ENCODE results near the gene QKI. TPM values are rescaled to one million over a fixed set of nuclear protein-coding genes. Genes with fewer than 3 reads are reported as not detected.
A peak's percentile ranks its signal among the peaks of the same experiment; 100 is the strongest.

QKI gene
- total RNA-seq: 95.0 and 140 TPM in 2 replicates

- DNase-seq (ENCODE audit: low read depth): no peak
- no peak for TF ChIP-seq CTCF (conservative IDR thresholded peaks at IDR 0.05; ENCODE audit: low read depth, low read length)
- H3K4me3 ChIP-seq (ENCODE audit: low read depth, low read length): peak within 1 kb of the TSS; percentile 86
Observed at GRCh38 chr6:163414117-163414945, at the start of gene QKI. TSS of gene QKI (plus strand) at chr6:163414718. CDS start at chr6:163415194, 476 bp downstream.

GRCh38 chr6:163366288-163366687, 48.2 kb upstream of the QKI start:
- DNase-seq (ENCODE audit: low read depth): no peak
- H3K4me3 ChIP-seq (ENCODE audit: low read depth, low read length): no peak overlapping the region
- TF ChIP-seq CTCF (conservative IDR thresholded peaks at IDR 0.05; ENCODE audit: low read depth, low read length): no peak

GRCh38 chr6:163367497-163368183, 46.9 kb upstream of the QKI start:
- DNase-seq (ENCODE audit: low read depth): no peak

GRCh38 chr6:163369141-163369540, 45.4 kb upstream of the QKI start:
- no peak for TF ChIP-seq CTCF (conservative IDR thresholded peaks at IDR 0.05; ENCODE audit: low read depth, low read length)
- no peak overlapping the region for H3K4me3 ChIP-seq (ENCODE audit: low read depth, low read length)
- DNase-seq (ENCODE audit: low read depth): no peak

More at GRCh38 chr6:163367497-163368183, 46.9 kb upstream of the QKI start:
- H3K4me3 ChIP-seq (ENCODE audit: low read depth, low read length): no peak overlapping the region
- TF ChIP-seq CTCF (conservative IDR thresholded peaks at IDR 0.05; ENCODE audit: low read depth, low read length): no peak

GRCh38 chr6:163369628-163370365, 44.7 kb upstream of the QKI start:
- DNase-seq (ENCODE audit: low read depth): no peak
- no peak for TF ChIP-seq CTCF (conservative IDR thresholded peaks at IDR 0.05; ENCODE audit: low read depth, low read length)
- no peak overlapping the region for H3K4me3 ChIP-seq (ENCODE audit: low read depth, low read length)

GRCh38 chr6:163370464-163371117, 43.9 kb upstream of the QKI start:
- no peak for TF ChIP-seq CTCF (conservative IDR thresholded peaks at IDR 0.05; ENCODE audit: low read depth, low read length)
- no peak overlapping the region for H3K4me3 ChIP-seq (ENCODE audit: low read depth, low read length)
- no peak for DNase-seq (ENCODE audit: low read depth)
